ENCODE data around the gene TNNI3K.

The TNNI3K gene

GRCh38 chr1:74549932-74550331, 314.7 kb downstream of the TNNI3K start:
- Histone ChIP-seq H3K9ac (ENCODE audit: low read length) (no peak overlapping the region), H3K27me3 (ENCODE audit: insufficient read depth, low read length) (no peaks in the 10 kb centered on the region), H3K79me2 (ENCODE audit: insufficient read depth, low read length) (no peaks in the 10 kb centered on the region), H3K4me1 (ENCODE audit: insufficient read depth, low read length, severe bottlenecking) (no peaks in the 10 kb centered on the region), H3K4me2 (ENCODE audit: low read length) (no peak overlapping the region), H3K9me3 (ENCODE audit: low read length) (no peaks in the 10 kb centered on the region), H3K9me2 (ENCODE audit: low read depth, low read length) (no peaks in the 10 kb centered on the region), H4K20me1 (ENCODE audit: insufficient read depth, low read length) (no peaks in the 10 kb centered on the region), H3F3A (ENCODE audit: insufficient read depth, low read length) (no peaks in the 10 kb centered on the region), H3K27ac (ENCODE audit: low read depth, low read length, poor library complexity, severe bottlenecking) (no peak overlapping the region), H3K4me3 (ENCODE audit: low read depth, low read length, poor library complexity, severe bottlenecking) (no peak overlapping the region), H3K36me3 (ENCODE audit: insufficient read depth, low read length) (no peaks in the 10 kb centered on the region), H2AFZ (ENCODE audit: low read length) (no peak overlapping the region)
- TF ChIP-seq EZH2 (IDR thresholded peaks at IDR 0.05; ENCODE audit: borderline replicate concordance, low read length) = no peak
- no peak for TF ChIP-seq CTCF (IDR thresholded peaks at IDR 0.05; ENCODE audit: low read length)

- TF ChIP-seq EZH2 (IDR thresholded peaks at IDR 0.05; ENCODE audit: borderline replicate concordance, low read length) = no peak
- no peak for TF ChIP-seq CTCF (IDR thresholded peaks at IDR 0.05; ENCODE audit: low read length)
Measured at GRCh38 chr1:74570797-74571492, 335.8 kb downstream of the TNNI3K start.

GRCh38 chr1:74571493-74571800, 336.3 kb downstream of the TNNI3K start:
- no peaks in the 10 kb centered on the region for H3K36me3 ChIP-seq (ENCODE audit: insufficient read depth, low read length)
- no peaks in the 10 kb centered on the region for H3K9me3 ChIP-seq (ENCODE audit: low read length)
- no peaks in the 10 kb centered on the region for H3K27me3 ChIP-seq (ENCODE audit: insufficient read depth, low read length)
- no peak overlapping the region for H3K27ac ChIP-seq (ENCODE audit: low read depth, low read length, poor library complexity, severe bottlenecking)
- H3K79me2 ChIP-seq (ENCODE audit: insufficient read depth, low read length) = no peaks in the 10 kb centered on the region
- no peak overlapping the region for H3K4me2 ChIP-seq (ENCODE audit: low read length)
- H3K4me1 ChIP-seq (ENCODE audit: insufficient read depth, low read length, severe bottlenecking) = no peaks in the 10 kb centered on the region
- no peak overlapping the region for H2AFZ ChIP-seq (ENCODE audit: low read length)
- no peak overlapping the region for H3K4me3 ChIP-seq (ENCODE audit: low read depth, low read length, poor library complexity, severe bottlenecking)
- H3K9ac ChIP-seq (ENCODE audit: low read length) = no peak overlapping the region
- H4K20me1 ChIP-seq (ENCODE audit: insufficient read depth, low read length) = no peaks in the 10 kb centered on the region
- TF ChIP-seq EZH2 (IDR thresholded peaks at IDR 0.05; ENCODE audit: borderline replicate concordance, low read length) = no peak
- TF ChIP-seq CTCF (IDR thresholded peaks at IDR 0.05; ENCODE audit: low read length) = no peak
- no peaks in the 10 kb centered on the region for H3K9me2 ChIP-seq (ENCODE audit: low read depth, low read length)
- no peaks in the 10 kb centered on the region for H3F3A ChIP-seq (ENCODE audit: insufficient read depth, low read length)

More at GRCh38 chr1:74570797-74571492, 335.8 kb downstream of the TNNI3K start:
- Histone ChIP-seq H3K79me2 (ENCODE audit: insufficient read depth, low read length) (no peaks in the 10 kb centered on the region), H3K36me3 (ENCODE audit: insufficient read depth, low read length) (no peaks in the 10 kb centered on the region), H3K4me2 (ENCODE audit: low read length) (no peak overlapping the region), H2AFZ (ENCODE audit: low read length) (no peak overlapping the region), H3K4me1 (ENCODE audit: insufficient read depth, low read length, severe bottlenecking) (no peaks in the 10 kb centered on the region), H3K4me3 (ENCODE audit: low read depth, low read length, poor library complexity, severe bottlenecking) (no peak overlapping the region), H4K20me1 (ENCODE audit: insufficient read depth, low read length) (no peaks in the 10 kb centered on the region), H3K27me3 (ENCODE audit: insufficient read depth, low read length) (no peaks in the 10 kb centered on the region), H3K9me2 (ENCODE audit: low read depth, low read length) (no peaks in the 10 kb centered on the region), H3F3A (ENCODE audit: insufficient read depth, low read length) (no peaks in the 10 kb centered on the region), H3K27ac (ENCODE audit: low read depth, low read length, poor library complexity, severe bottlenecking) (no peak overlapping the region), H3K9ac (ENCODE audit: low read length) (no peak overlapping the region), H3K9me3 (ENCODE audit: low read length) (no peaks in the 10 kb centered on the region)

All from OCI-LY1 (cell line).